Transverse colon (tissue), 4 donors: ENCODE measurements around the gene DCLRE1B. TPM values are rescaled to one million over a fixed set of nuclear protein-coding genes. Genes with fewer than 3 reads are reported as not detected.

Experiments
- DNase-seq: peaks from one replicate; pipeline ENCODE4 v3.0.0-alpha.2; 2019
- H3K27ac ChIP-seq, 4 donors: fragments of 200-600 bp; sonication (generic); 2 replicates each; pipeline ENCODE4 v1.5.1; 2016 to 2018; ENCODE audit warnings: inconsistent platforms in 4 of 4
- H3K27me3 ChIP-seq: fragments of 200-600 bp; sonication (generic); 2 replicates; pipeline ENCODE4 v1.5.1; 2017; ENCODE audit warnings: inconsistent platforms
- H3K36me3 ChIP-seq, 4 donors: fragments of 200-600 bp; sonication (generic); 2 replicates each; pipeline ENCODE4 v1.5.1; 2017 to 2019; ENCODE audit warnings: inconsistent platforms in 4 of 4
- H3K4me1 ChIP-seq, 4 donors: fragments of 200-600 bp; sonication (generic); 2 replicates each; pipeline ENCODE4 v1.5.1; 2017 to 2020; ENCODE audit warnings: inconsistent platforms in 4 of 4
- H3K4me3 ChIP-seq, 4 donors: fragments of 200-600 bp; sonication (generic); 1 replicate in 1 of 4; 2 replicates in 3 of 4; pipeline versions ENCODE4 v1.5.1 to v1.6.1; 2017 to 2019; ENCODE audit warnings: inconsistent platforms in 4 of 4
- H3K9me3 ChIP-seq, 2 donors: fragments of 200-600 bp; sonication (generic); 2 replicates each; pipeline ENCODE4 v1.5.1; 2017 to 2019; ENCODE audit warnings: inconsistent platforms in 2 of 2
- CTCF ChIP-seq, 5 experiments: fragments of 200-600 bp in 3 of 5; fragments of 450-650 bp in 2 of 5; sonication (generic) in 3 of 5; IDR thresholded peaks; 1 replicate in 2 of 5; 2 replicates in 3 of 5; pipeline ENCODE4 v1.5.1; 2016 to 2017; ENCODE audit warnings: antibody characterized with exemption in 5 of 5, inconsistent platforms in 3 of 5, mild to moderate bottlenecking in 2 of 5, moderate library complexity in 1 of 5
- EP300 ChIP-seq: sonication (generic); formaldehyde crosslinking; IDR thresholded peaks from one replicate; pipeline ENCODE4 v1.6.1; 2017; ENCODE audit warnings: antibody characterized with exemption, low read depth
- POLR2A ChIP-seq: fragments of 450-650 bp; IDR thresholded peaks from one replicate; pipeline ENCODE4 v1.6.1; 2016; ENCODE audit warnings: antibody characterized with exemption, mild to moderate bottlenecking, moderate library complexity
- POLR2AphosphoS5 ChIP-seq, 3 donors: sonication (generic); formaldehyde crosslinking; IDR thresholded peaks; one replicate each; pipeline ENCODE4 v1.6.1; 2016; ENCODE audit warnings: antibody characterized with exemption in 3 of 3
- WGBS, 2 donors: methylation state at CpG; one replicate each; pipeline ENCODE4 v1.1.5; 2018; ENCODE audit warnings: low coverage in 1 of 2; 5-methylcytosine and 5-hydroxymethylcytosine counted together
- in situ Hi-C, 4 donors: fragments of 200-750 bp; cut with MboI; loops; one replicate each; pipeline versions ENCODE4 v1.15.0 to v1.15.1; 2017; ENCODE audit warnings: low sequenced_read_pairs in 3 of 4, low pct_ligation_motif_present in 1 of 4, low pct_unique_long_range_greater_than_20kb in 1 of 4
- intact Hi-C: fragments of 100-400 bp; cut with DNase I; formaldehyde crosslinking; loops from one replicate; pipeline ENCODE4 v1.15.1; 2023; ENCODE audit warnings: low total_unique reads
- total RNA-seq, 4 donors: library from RNA; depleted of rRNA; stranded (reverse); fragments of >200 nt; gene quantifications; one replicate each; pipeline ENCODE4 v1.1.0, GENCODE V29; 2016

DCLRE1B gene
- total RNA-seq, 4 donors from 2014 or later, result 2.4 to 6.2 (median 2.9) TPM; not detected in 1

DNA sequence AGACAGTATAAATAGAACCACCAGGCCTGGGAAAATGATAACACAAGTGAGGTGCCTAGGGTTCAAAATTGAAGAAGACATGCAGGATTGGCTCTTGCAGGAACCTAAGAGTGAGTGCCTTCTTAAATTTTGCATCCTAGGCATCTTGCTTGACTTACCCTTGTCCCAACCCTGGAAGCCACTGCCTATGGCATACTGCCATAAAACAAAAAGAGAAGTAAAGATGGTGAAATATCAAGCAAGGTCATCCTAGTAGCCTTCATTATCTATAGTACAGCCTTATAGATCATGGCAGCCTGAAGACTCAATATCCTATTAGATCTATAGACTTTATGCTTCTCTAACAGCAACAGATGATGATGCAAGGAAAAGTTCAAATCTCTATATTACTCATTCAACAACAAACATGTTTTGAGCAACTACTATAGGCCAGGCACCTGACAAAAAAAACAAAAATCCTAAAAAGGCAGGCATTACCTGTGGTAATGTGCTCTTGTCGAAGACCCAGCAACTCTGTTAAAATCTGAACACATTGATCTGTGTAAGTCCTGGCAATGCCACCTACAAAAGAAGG is 6.8 kb upstream of the DCLRE1B start:
- intact Hi-C loops (no loop called here), in situ Hi-C loops (no loop called here)
- 94 to 100% methylated on average over 1 of the region's 1 CpG for WGBS, 2 donors
- Histone ChIP-seq H3K27me3 (no peaks in the 10 kb centered on the region), H3K4me1 (peaks cover 4 to 35% (median 18%) of the 10 kb centered on the region in 4 donors), H3K27ac (no peak overlapping the region), H3K9me3 (no peaks in the 10 kb centered on the region), H3K4me3 (no peak overlapping the region), H3K36me3 (peaks cover 0 to 33% (median 7%) of the 10 kb centered on the region in 4 donors)
- TF ChIP-seq POLR2AphosphoS5 (IDR thresholded peaks at IDR 0.05) (no peak), EP300 (no peak), POLR2A (no peak), CTCF (IDR thresholded peaks at IDR 0.05) (no peak)
- DNase-seq, result no peak

DNA sequence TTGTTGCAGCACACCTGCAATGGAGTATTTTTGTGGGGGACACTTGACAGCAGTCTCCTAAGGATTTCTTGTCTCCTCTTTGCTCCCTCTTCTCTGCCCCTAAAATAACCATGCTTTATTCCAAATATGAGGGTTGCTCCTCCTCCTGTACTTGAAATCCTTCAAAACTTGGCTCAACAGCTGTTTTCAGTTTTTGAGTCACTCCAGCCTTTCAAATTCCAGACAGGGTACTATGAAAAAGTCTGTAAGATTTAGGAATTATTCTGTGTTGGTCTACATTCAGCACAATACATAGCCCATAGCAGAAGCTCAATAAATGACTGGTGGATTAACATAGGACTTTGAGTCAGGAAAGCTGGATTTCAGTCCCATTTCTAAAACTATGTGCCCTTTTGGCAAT is 6.0 kb upstream of the DCLRE1B start:
- TF ChIP-seq EP300 (no peak), CTCF (IDR thresholded peaks at IDR 0.05) (no peak), POLR2AphosphoS5 (IDR thresholded peaks at IDR 0.05) (no peak), POLR2A (no peak)

GRCh38 chr1:113901191-113901590 is 3.9 kb upstream of the DCLRE1B start:
- peak overlapping the region; percentile 63 to 95 (median 68) for H3K27ac ChIP-seq
- H3K4me3 ChIP-seq, result no peak overlapping the region
- no peaks in the 10 kb centered on the region for H3K9me3 ChIP-seq
- intact Hi-C loops, result loop anchor here (5.0 kb wide), 2 partner anchors 41 to 64 kb away; no protein-coding TSS in a partner anchor
- DNase-seq, result no peak
- in situ Hi-C loops, result loop anchor here in 2 of 4 donors (5.0 to 10.0 kb wide), 2 partner anchors 66 to 69 kb away; no protein-coding TSS in a partner anchor
- 17 to 40% methylated on average over 1 to 3 of the region's 3 CpGs for WGBS, 2 donors
- peaks cover 10 to 53% (median 31%) of the 10 kb centered on the region in 4 donors for H3K4me1 ChIP-seq
- no peaks in the 10 kb centered on the region for H3K27me3 ChIP-seq
- H3K36me3 ChIP-seq, result peaks cover 0 to 32% (median 6%) of the 10 kb centered on the region in 4 donors
- TF ChIP-seq POLR2AphosphoS5 (IDR thresholded peaks at IDR 0.05), result peak in 1 of 3 donors; percentile 39
- no peak for TF ChIP-seq CTCF (IDR thresholded peaks at IDR 0.05)
- TF ChIP-seq POLR2A, result no peak
- no peak for TF ChIP-seq EP300

More for the DNA sequence above, 6.0 kb upstream of the DCLRE1B start:
- Histone ChIP-seq H3K27me3 (no peaks in the 10 kb centered on the region), H3K4me1 (peaks cover 10 to 42% (median 25%) of the 10 kb centered on the region in 4 donors), H3K27ac (no peak overlapping the region), H3K9me3 (no peaks in the 10 kb centered on the region), H3K4me3 (no peak overlapping the region), H3K36me3 (peaks cover 0 to 33% (median 7%) of the 10 kb centered on the region in 4 donors)
- DNase-seq, result no peak
- in situ Hi-C loops, result no loop called here
- intact Hi-C loops, result no loop called here

DNA sequence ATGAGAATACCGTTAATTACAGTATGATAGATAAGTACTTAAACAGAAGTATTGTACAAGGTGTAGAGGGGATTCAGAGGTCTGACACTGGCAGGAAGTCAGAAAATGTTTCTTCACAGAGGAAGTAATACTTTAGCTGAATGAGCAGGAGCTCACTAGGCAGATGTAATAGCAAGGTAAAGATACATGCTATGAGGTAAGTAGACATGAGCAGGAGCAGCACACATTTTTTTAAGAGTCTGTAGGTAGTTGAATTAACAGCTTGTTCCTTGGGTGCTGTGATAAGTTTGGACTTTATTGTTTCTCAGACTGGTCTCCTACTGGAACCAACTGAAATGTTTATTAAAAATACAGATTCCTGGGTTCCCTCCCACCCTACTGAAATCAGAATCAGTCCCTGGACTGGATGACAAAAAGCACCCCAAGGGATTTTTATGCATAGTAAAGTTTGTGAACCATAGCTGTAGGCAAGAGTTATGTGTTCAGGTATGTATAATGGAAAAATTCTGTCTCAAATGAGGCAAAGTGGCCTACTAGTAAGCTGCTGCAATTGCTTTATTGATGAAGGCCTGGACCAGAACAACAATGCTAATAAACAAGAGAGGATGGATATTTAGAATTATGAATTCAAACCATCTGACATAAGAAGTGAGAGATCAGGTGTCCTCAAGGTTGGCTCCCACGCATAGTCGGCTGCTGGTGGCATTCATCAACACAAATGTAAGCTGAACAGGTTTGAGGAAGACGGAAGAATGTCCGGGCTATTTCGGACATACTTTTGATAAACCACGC is 1.4 kb upstream of the DCLRE1B start:
- Histone ChIP-seq H3K9me3 (no peaks in the 10 kb centered on the region), H3K36me3 (peaks cover 0 to 13% (median 0%) of the 10 kb centered on the region in 4 donors), H3K4me1 (peaks cover 10 to 54% (median 31%) of the 10 kb centered on the region in 4 donors), H3K4me3 (peak overlapping the region in 3 of 4 donors; percentile 66 to 93 (median 86)), H3K27ac (peak overlapping the region; percentile 92 to 97 (median 96)), H3K27me3 (no peaks in the 10 kb centered on the region)
- intact Hi-C loops, result loop anchor here (5.0 kb wide), 2 partner anchors 39 to 66 kb away; no protein-coding TSS in a partner anchor
- in situ Hi-C loops, result loop anchor here in 2 of 4 donors (5.0 to 10.0 kb wide), 2 partner anchors 69 to 71 kb away; no protein-coding TSS in a partner anchor
- WGBS, 2 donors, result 16 to 71% methylated on average over 1 to 7 of the region's 7 CpGs
- DNase-seq, result no peak
- TF ChIP-seq POLR2AphosphoS5 (IDR thresholded peaks at IDR 0.05) (no peak), CTCF (IDR thresholded peaks at IDR 0.05) (no peak), POLR2A (no peak), EP300 (no peak)
